K562 (cell line): Measurements from ENCODE around the gene KIFAP3. TPM values are rescaled to one million over a fixed set of nuclear protein-coding genes. Genes with fewer than 3 reads are reported as not detected.

Experiments
- ATAC-seq: fragments of 200-7000 bp; cut with Tn5 transposase; 3 replicates; pipeline ENCODE4 v1.9.1; 2020; ENCODE audit warnings: moderate library complexity
- BruUV-seq: library from RNA; stranded (reverse); fragments of 400-500 nt; replicated peaks from 2 replicates; lab custom pipeline; 2021; lab: Mats Ljungman, UMichigan
- CTCF ChIA-PET: fragments of 300-600 bp; formaldehyde crosslinking; extraction: SDS; loops from one replicate; lab custom pipeline; 2021; ENCODE audit warnings: low intra/inter-chr PET ratio; lab: Yijun Ruan, JAX
- POLR2A ChIA-PET: fragments of 300-600, 350-650 bp; sonication (Branson Sonifier 250); formaldehyde crosslinking; extraction: SDS; loops from one replicate; lab custom pipeline; 2021; ENCODE audit warnings: antibody characterized with exemption, inconsistent platforms; lab: Yijun Ruan, JAX
- DNase-seq, 4 experiments: peaks; one replicate each; pipeline versions ENCODE4 v3.0.0 to v3.0.0-alpha.2; 2011 to 2018; ENCODE audit warnings: low spot score in 3 of 4, mixed read lengths in 3 of 4; ENCODE audit errors: extremely low read depth in 1 of 4
- FAIRE-seq: peaks from 2 replicates; lab custom pipeline; 2011; peaks lifted over from hg19 to GRCh38; lab: Jason Lieb, UNC
- H2AFZ ChIP-seq: 2 replicates; pipeline ENCODE4 v1.6.0; 2011; ENCODE audit warnings: low read depth, low read length, control low read depth, inconsistent platforms
- H3K27ac ChIP-seq: fragments of 200-600 bp; 3 replicates; pipeline ENCODE4 v1.8.0; 2011; ENCODE audit warnings: low read depth, mild to moderate bottlenecking, control low read depth, inconsistent platforms, low read length, moderate library complexity, mixed read lengths; ENCODE audit errors: extremely low read depth
- H3K27me3 ChIP-seq, 2 experiments: fragments of 300-600 bp in 1 of 2; 2 replicates in 1 of 2; 3 replicates in 1 of 2; pipeline versions ENCODE4 v1.6.0 to v1.8.0; 2011; ENCODE audit warnings: inconsistent platforms in 2 of 2, low read length in 2 of 2, mild to moderate bottlenecking in 1 of 2, mixed read lengths in 1 of 2, moderate library complexity in 1 of 2; ENCODE audit not compliant: control insufficient read depth in 2 of 2, insufficient read depth in 2 of 2
- H3K36me3 ChIP-seq: fragments of 300-600 bp; 3 replicates; pipeline ENCODE4 v1.8.0; 2011; ENCODE audit warnings: mild to moderate bottlenecking, low read length, inconsistent platforms; ENCODE audit not compliant: control insufficient read depth, insufficient read depth
- H3K4me1 ChIP-seq, 2 experiments: fragments of 200-600 bp in 1 of 2; replicated peaks in 1 of 2; 2 replicates in 1 of 2; 3 replicates in 1 of 2; pipeline versions ENCODE4 v1.5.1 to v1.8.0; 2011; ENCODE audit warnings: inconsistent platforms in 2 of 2, low read length in 2 of 2, mild to moderate bottlenecking in 1 of 2, mixed read lengths in 1 of 2, moderate library complexity in 1 of 2; ENCODE audit not compliant: control insufficient read depth in 2 of 2, insufficient read depth in 2 of 2
- H3K4me2 ChIP-seq: 2 replicates; pipeline ENCODE4 v1.6.1; 2011; ENCODE audit warnings: low read length, control low read depth, inconsistent platforms, mixed read lengths; ENCODE audit not compliant: insufficient read depth
- H3K4me3 ChIP-seq: fragments of 200-600 bp; sonication (generic), shearing (Covaris generic); 2 replicates; pipeline ENCODE4 v1.5.1; 2016; ENCODE audit warnings: control low read depth, inconsistent platforms
- H3K79me2 ChIP-seq: fragments of 200-600 bp; 3 replicates; pipeline ENCODE4 v1.8.0; 2011; ENCODE audit warnings: low read length, inconsistent platforms; ENCODE audit not compliant: control insufficient read depth, insufficient read depth
- H3K9ac ChIP-seq, 2 experiments: 2 replicates each; pipeline versions ENCODE4 v1.6.0 to v1.6.1; 2011; ENCODE audit warnings: low read depth in 2 of 2, low read length in 2 of 2, control low read depth in 1 of 2, inconsistent platforms in 1 of 2, mild to moderate bottlenecking in 1 of 2, mixed read lengths in 1 of 2; ENCODE audit not compliant: insufficient read depth in 1 of 2
- H3K9me1 ChIP-seq: one replicate; pipeline ENCODE4 v1.6.0; 2011; ENCODE audit warnings: inconsistent platforms, mild to moderate bottlenecking, low read length, moderate library complexity; ENCODE audit not compliant: control insufficient read depth, insufficient read depth
- H3K9me3 ChIP-seq: replicated peaks from 2 replicates; pipeline ENCODE4 v1.5.1; 2011; ENCODE audit warnings: low read depth, low read length, inconsistent platforms; ENCODE audit not compliant: control insufficient read depth, insufficient read depth
- H4K20me1 ChIP-seq: replicated peaks from 2 replicates; pipeline ENCODE4 v1.6.1; 2011; ENCODE audit warnings: low read length, inconsistent platforms, mixed read lengths; ENCODE audit not compliant: control insufficient read depth, insufficient read depth
- ZNF316 ChIP-seq: fragments of 450-650 bp; IDR thresholded peaks from 2 replicates; pipeline ENCODE4 v1.6.1; 2016
- WGBS: fragments of 100-300 bp; shearing (Covaris generic); methylation state at CpG from one replicate; pipeline ENCODE4 v1.1.6; 2016; ENCODE audit warnings: low coverage, mixed read lengths; ENCODE audit not compliant: insufficient coverage; ENCODE audit errors: missing lambda C conversion rate; 5-methylcytosine and 5-hydroxymethylcytosine counted together
- in situ Hi-C: fragments of 300-500 bp; cut with MboI; formaldehyde crosslinking; loops from 4 replicates; pipeline ENCODE4 v1.15.0; 2018; ENCODE audit warnings: inconsistent platforms, mixed read lengths
- intact Hi-C: fragments of 100-400 bp; cut with micrococcal nuclease; formaldehyde crosslinking; loops from 2 replicates; pipeline ENCODE4 v1.14.2; 2022
- polyA plus RNA-seq, 8 experiments: library from polyadenylated mRNA; depleted of rRNA in 4 of 8; stranded (reverse) in 5 of 8; unstranded in 3 of 8; fragments of >200 nt; fragmentation: Nextera tagmentation in 2 of 8; fragmentation: Illumina TruSeq in 1 of 8; extraction: Ambion mirVana in 2 of 8; extraction: Trizol in 1 of 8; gene quantifications; 2 replicates each; pipeline versions ENCODE4 v1.2.1 to v1.2.3, GENCODE V29; 2011 to 2014; ENCODE audit warnings: inconsistent platforms in 1 of 8, missing spikeins in 1 of 8
- total RNA-seq, 7 experiments: library from RNA; depleted of rRNA in 6 of 7; stranded (reverse); fragments of >200 nt in 6 of 7; fragmentation: Illumina TruSeq in 2 of 7; extraction: Trizol in 2 of 7; gene quantifications; 2 replicates each; pipeline versions ENCODE4 v1.2.1 to v1.2.3, GENCODE V29; 2011 to 2021; ENCODE audit warnings: low replicate concordance in 1 of 7
- TF ChIP-seq, protein P1 (sequence below): sonication (generic); formaldehyde crosslinking; IDR thresholded peaks from 2 replicates; pipeline ENCODE4 v1.8.1; 2023; ENCODE audit warnings: mild to moderate bottlenecking, missing genetic modification reagents

The KIFAP3 gene
- total and polyA plus RNA-seq, 9 of the 15 experiments (the other 6 are each of a cell fraction or from before 2014, with no cell fraction given) = 8.8 to 17.5 (median 11.8) TPM

DNA sequence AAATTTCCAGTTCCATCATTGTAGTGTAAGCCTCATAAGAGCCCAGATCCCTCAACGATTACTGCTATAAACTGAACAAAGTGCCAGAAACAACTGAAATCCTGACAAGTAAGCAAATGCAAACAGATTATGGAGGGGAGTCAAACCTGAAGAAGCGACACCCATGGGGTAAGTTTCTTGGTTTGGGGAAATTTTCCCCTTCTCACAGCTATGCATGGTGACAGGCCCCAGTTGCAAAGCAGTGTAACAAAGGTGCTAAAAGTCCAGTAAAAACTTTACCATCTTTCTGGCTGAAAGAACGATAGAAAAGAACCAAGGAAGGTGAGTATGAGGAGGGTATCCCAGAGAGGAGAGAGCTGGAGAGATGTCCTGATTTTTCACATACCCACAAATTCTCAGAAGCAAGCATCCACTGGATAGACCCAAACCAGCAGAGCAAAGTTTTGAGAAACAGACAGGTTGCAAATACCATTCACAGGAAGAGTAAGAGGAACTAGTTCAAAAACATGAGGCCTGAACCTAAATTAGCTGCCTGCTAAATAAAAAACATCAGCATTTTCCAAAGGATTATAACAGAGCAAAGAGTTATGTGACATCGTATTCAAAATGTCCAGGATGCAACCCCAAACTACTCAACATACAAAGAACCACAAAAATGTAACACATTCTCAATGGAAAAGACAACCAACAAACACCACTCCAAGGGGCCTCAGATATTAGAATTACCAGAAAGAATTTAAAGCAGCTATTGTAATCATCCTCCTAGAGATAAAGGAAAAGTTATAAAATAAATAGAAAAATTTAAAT, 195.3 kb downstream of the KIFAP3 start:
- WGBS = 87% methylated on average over 4 of the region's 4 CpGs
- H3K9ac ChIP-seq = no peak overlapping the region
- H3K27ac ChIP-seq = no peak overlapping the region
- H3K4me1 ChIP-seq = no peaks in the 10 kb centered on the region; a peak in 1 of 5 replicates
- intact Hi-C loops (no loop called here), in situ Hi-C loops (no loop called here)
- ChIA-PET CTCF (no interaction called here), POLR2A (interaction anchor here (0.7 to 1.3 kb wide), 2 partner anchors 15 to 50 kb away, joined by 3 read pairs; partner anchors contain the start of gene SCYL3)
- H3K4me3 ChIP-seq = no peak overlapping the region
- no TSS peak for BruUV-seq
- H4K20me1 ChIP-seq = no peaks in the 10 kb centered on the region
- DNase-seq (no peak), ATAC-seq (no peak), FAIRE-seq (no peak)
- no peaks in the 10 kb centered on the region for H3K27me3 ChIP-seq
- peaks cover 34% of the 10 kb centered on the region for H3K36me3 ChIP-seq
- no peak overlapping the region for H2AFZ ChIP-seq
- no peak overlapping the region for H3K4me2 ChIP-seq
- peak; percentile 62 for TF ChIP-seq ZNF316
- TF ChIP-seq, protein P1, sequence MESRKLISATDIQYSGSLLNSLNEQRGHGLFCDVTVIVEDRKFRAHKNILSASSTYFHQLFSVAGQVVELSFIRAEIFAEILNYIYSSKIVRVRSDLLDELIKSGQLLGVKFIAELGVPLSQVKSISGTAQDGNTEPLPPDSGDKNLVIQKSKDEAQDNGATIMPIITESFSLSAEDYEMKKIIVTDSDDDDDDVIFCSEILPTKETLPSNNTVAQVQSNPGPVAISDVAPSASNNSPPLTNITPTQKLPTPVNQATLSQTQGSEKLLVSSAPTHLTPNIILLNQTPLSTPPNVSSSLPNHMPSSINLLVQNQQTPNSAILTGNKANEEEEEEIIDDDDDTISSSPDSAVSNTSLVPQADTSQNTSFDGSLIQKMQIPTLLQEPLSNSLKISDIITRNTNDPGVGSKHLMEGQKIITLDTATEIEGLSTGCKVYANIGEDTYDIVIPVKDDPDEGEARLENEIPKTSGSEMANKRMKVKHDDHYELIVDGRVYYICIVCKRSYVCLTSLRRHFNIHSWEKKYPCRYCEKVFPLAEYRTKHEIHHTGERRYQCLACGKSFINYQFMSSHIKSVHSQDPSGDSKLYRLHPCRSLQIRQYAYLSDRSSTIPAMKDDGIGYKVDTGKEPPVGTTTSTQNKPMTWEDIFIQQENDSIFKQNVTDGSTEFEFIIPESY (CRISPR knock-in tag) = no peak
- H3K9me3 ChIP-seq = no peaks in the 10 kb centered on the region
- H3K79me2 ChIP-seq = no peaks in the 10 kb centered on the region
- no peaks in the 10 kb centered on the region for H3K9me1 ChIP-seq
